ENCODE results near the gene IRS2. TPM values are rescaled to one million over a fixed set of nuclear protein-coding genes. Genes with fewer than 3 reads are reported as not detected.

Gene IRS2
- total RNA-seq, 1 experiment from 2014 or later = 5.9 TPM

DNA sequence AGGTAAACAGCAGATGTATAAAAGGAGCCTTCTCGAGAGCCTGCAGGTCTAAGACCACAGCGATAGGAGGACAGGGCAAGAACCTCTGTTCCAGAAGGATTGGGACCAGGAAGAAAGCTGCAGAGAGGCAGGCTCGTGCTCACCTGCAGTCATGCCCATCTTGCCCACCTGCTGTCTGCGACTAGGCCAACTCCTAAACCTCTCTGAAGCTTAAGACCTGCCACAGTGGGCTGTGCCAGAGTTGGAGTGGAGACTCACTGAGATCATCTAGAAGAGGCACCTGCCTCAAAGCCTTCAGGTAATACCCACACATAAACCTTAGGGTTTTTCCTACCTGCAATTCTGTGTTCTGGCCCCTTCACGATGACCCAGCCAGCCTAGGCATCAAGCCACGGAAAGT lies 68.7 kb downstream of the IRS2 start:
- intact Hi-C loops (cut with micrococcal nuclease; ENCODE audit: unreplicated experiment) (no loop called here), in situ Hi-C loops (cut with HindIII; ENCODE audit: low pct_unique_long_range_greater_than_20kb, low sequenced_read_pairs) (no loop called here)
- Histone ChIP-seq H3K4me3 (ENCODE audit: low read depth in 2 of 2, low read length in 2 of 2) (no peak overlapping the region), H3K27me3 (ENCODE audit: control insufficient read depth, insufficient read depth, low read length) (no peaks in the 10 kb centered on the region), H3K36me3 (ENCODE audit: control insufficient read depth, insufficient read depth, low read length) (no peaks in the 10 kb centered on the region), H3K27ac (ENCODE audit: low read length) (no peak overlapping the region), H3K4me1 (ENCODE audit: control insufficient read depth, insufficient read depth, low read length) (no peaks in the 10 kb centered on the region), H3K9me3 (ENCODE audit: control insufficient read depth, insufficient read depth, low read depth, low read length) (no peaks in the 10 kb centered on the region)
- ATAC-seq (no peak), DNase-seq (ENCODE audit: low read depth, low spot score) (no peak)
- POLR2A ChIA-PET = no interaction called here
- TF ChIP-seq POLR2AphosphoS5 (IDR thresholded peaks at IDR 0.05; ENCODE audit: low read depth, low read length) (no peak), TCF7L2 (IDR thresholded peaks at IDR 0.05; ENCODE audit: low read depth, low read length) (no peak), SIN3A (IDR thresholded peaks at IDR 0.05; ENCODE audit: borderline replicate concordance, insufficient read depth, low read depth, low read length) (no peak)
- TF ChIP-seq, protein P1, sequence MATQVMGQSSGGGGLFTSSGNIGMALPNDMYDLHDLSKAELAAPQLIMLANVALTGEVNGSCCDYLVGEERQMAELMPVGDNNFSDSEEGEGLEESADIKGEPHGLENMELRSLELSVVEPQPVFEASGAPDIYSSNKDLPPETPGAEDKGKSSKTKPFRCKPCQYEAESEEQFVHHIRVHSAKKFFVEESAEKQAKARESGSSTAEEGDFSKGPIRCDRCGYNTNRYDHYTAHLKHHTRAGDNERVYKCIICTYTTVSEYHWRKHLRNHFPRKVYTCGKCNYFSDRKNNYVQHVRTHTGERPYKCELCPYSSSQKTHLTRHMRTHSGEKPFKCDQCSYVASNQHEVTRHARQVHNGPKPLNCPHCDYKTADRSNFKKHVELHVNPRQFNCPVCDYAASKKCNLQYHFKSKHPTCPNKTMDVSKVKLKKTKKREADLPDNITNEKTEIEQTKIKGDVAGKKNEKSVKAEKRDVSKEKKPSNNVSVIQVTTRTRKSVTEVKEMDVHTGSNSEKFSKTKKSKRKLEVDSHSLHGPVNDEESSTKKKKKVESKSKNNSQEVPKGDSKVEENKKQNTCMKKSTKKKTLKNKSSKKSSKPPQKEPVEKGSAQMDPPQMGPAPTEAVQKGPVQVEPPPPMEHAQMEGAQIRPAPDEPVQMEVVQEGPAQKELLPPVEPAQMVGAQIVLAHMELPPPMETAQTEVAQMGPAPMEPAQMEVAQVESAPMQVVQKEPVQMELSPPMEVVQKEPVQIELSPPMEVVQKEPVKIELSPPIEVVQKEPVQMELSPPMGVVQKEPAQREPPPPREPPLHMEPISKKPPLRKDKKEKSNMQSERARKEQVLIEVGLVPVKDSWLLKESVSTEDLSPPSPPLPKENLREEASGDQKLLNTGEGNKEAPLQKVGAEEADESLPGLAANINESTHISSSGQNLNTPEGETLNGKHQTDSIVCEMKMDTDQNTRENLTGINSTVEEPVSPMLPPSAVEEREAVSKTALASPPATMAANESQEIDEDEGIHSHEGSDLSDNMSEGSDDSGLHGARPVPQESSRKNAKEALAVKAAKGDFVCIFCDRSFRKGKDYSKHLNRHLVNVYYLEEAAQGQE (IDR thresholded peaks at IDR 0.05; ENCODE audit: insufficient read depth in 1 of 2, low read depth in 2 of 2, low read length in 1 of 2) = no peak
- TF ChIP-seq, protein P2, sequence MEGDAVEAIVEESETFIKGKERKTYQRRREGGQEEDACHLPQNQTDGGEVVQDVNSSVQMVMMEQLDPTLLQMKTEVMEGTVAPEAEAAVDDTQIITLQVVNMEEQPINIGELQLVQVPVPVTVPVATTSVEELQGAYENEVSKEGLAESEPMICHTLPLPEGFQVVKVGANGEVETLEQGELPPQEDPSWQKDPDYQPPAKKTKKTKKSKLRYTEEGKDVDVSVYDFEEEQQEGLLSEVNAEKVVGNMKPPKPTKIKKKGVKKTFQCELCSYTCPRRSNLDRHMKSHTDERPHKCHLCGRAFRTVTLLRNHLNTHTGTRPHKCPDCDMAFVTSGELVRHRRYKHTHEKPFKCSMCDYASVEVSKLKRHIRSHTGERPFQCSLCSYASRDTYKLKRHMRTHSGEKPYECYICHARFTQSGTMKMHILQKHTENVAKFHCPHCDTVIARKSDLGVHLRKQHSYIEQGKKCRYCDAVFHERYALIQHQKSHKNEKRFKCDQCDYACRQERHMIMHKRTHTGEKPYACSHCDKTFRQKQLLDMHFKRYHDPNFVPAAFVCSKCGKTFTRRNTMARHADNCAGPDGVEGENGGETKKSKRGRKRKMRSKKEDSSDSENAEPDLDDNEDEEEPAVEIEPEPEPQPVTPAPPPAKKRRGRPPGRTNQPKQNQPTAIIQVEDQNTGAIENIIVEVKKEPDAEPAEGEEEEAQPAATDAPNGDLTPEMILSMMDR (IDR thresholded peaks at IDR 0.05) = no peak
- CTCF ChIA-PET = no interaction called here
- BruUV-seq (replicated peaks) = no TSS peak

DNA sequence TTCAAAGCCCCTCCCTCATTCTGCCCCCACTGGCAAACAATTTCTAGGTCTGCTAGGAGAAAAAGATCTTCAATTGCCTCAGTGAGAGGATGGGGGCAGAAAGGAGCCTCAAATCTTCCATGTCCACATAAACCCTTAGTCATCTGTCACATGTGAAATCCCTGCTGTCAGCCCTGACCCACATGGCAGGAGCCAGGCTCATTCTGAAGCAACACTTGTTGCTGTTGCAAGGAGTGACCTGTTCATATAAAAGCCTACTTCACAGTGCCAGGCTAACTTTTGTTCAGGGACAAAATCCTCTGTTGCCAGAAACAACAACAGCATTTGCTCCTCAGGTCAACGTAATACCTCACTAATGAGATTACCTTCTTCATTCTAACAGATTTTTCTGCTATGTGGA lies 70.5 kb downstream of the IRS2 start:
- ChIA-PET CTCF (no interaction called here), POLR2A (no interaction called here)
- Histone ChIP-seq H3K9me3 (ENCODE audit: control insufficient read depth, insufficient read depth, low read depth, low read length) (no peaks in the 10 kb centered on the region), H3K27ac (ENCODE audit: low read length) (no peak overlapping the region), H3K27me3 (ENCODE audit: control insufficient read depth, insufficient read depth, low read length) (no peaks in the 10 kb centered on the region), H3K36me3 (ENCODE audit: control insufficient read depth, insufficient read depth, low read length) (no peaks in the 10 kb centered on the region), H3K4me3 (ENCODE audit: low read depth in 2 of 2, low read length in 2 of 2) (no peak overlapping the region), H3K4me1 (ENCODE audit: control insufficient read depth, insufficient read depth, low read length) (no peaks in the 10 kb centered on the region)
- ATAC-seq (no peak), DNase-seq (ENCODE audit: low read depth, low spot score) (no peak)
- no TSS peak for BruUV-seq (replicated peaks)
- TF ChIP-seq, protein P2 (IDR thresholded peaks at IDR 0.05) = no peak
- TF ChIP-seq POLR2AphosphoS5 (IDR thresholded peaks at IDR 0.05; ENCODE audit: low read depth, low read length) (no peak), SIN3A (IDR thresholded peaks at IDR 0.05; ENCODE audit: borderline replicate concordance, insufficient read depth, low read depth, low read length) (no peak), TCF7L2 (IDR thresholded peaks at IDR 0.05; ENCODE audit: low read depth, low read length) (no peak)
- TF ChIP-seq, protein P1 (IDR thresholded peaks at IDR 0.05; ENCODE audit: insufficient read depth in 1 of 2, low read depth in 2 of 2, low read length in 1 of 2) = no peak
- intact Hi-C loops (cut with micrococcal nuclease; ENCODE audit: unreplicated experiment) = no loop called here
- in situ Hi-C loops (cut with HindIII; ENCODE audit: low pct_unique_long_range_greater_than_20kb, low sequenced_read_pairs) = no loop called here
